ENCODE results near the gene CACUL1. TPM values are rescaled to one million over a fixed set of nuclear protein-coding genes. Genes with fewer than 3 reads are reported as not detected.
A peak's percentile ranks its signal among the peaks of the same experiment; 100 is the strongest.

The CACUL1 gene
- total RNA-seq, 1 experiment from 2014 or later: 38.5 TPM

DNA sequence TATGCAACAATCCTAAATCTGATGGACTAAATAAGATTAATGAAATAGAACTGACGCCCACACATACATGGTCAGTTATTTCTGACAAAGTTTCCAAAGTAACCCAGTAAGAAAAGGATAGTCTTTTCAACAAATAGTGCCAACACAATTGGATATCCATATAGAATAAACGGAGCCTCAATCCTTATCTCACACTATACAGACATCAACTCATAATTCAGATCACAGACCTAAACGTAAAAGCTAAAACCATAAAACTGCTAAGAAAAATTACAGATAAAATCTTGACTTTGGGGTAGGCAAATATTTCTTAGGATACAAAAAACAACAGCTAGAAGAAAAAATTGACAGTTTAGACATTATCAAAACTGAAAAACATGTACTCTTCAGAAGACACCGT lies 8.5 kb downstream of the CACUL1 start:
- peaks cover 4 to 21% (median 5%) of the 10 kb centered on the region in 3 experiments; a peak in 5 of 7 replicates for H3K36me3 Mint-ChIP-seq (ENCODE audit: insufficient read depth in 1 of 3, low read depth in 3 of 3)
- Histone ChIP-seq H3K9me3 (ENCODE audit: control insufficient read depth, low read depth, low read length) (no peaks in the 10 kb centered on the region), H3K9ac (ENCODE audit: extremely low read depth, insufficient read length, low read length) (no peak overlapping the region), H4K20me1 (ENCODE audit: control insufficient read depth, insufficient read depth, insufficient read length) (no peaks in the 10 kb centered on the region), H2BK15ac (ENCODE audit: low read depth, low read length) (no peak overlapping the region), H3K79me2 (ENCODE audit: insufficient read depth, low read length) (peaks cover 49% of the 10 kb centered on the region; the same call in 1 of the 2 replicates), H2AFZ (ENCODE audit: low read length) (no peak overlapping the region), H3K23ac (ENCODE audit: insufficient read length, low read depth, low read length) (no peak overlapping the region), H3K4me1 (ENCODE audit: insufficient read depth, low read length) (no peaks in the 10 kb centered on the region), H3K14ac (ENCODE audit: insufficient read depth, low read length) (no peak overlapping the region), H3K79me1 (ENCODE audit: insufficient read depth, low read depth, low read length, poor library complexity, severe bottlenecking) (peaks cover 3% of the 10 kb centered on the region), H2BK12ac (ENCODE audit: insufficient read length, low read depth, low read length) (no peak overlapping the region), H3T11ph (ENCODE audit: low read length) (no peak overlapping the region), H4K8ac (replicated peaks; ENCODE audit: insufficient read length, low read depth, low read length) (no peak overlapping the region), H3K56ac (ENCODE audit: insufficient read length, low read depth, low read length) (no peak overlapping the region), H3K27ac (ENCODE audit: insufficient read length, low read depth, low read length) (no peak overlapping the region), H2BK5ac (ENCODE audit: insufficient read length, low read length) (no peak overlapping the region), H3K18ac (ENCODE audit: insufficient read length, low read depth, low read length) (no peak overlapping the region), H3K23me2 (ENCODE audit: insufficient read length, low read depth, low read length, poor library complexity, severe bottlenecking) (no peaks in the 10 kb centered on the region), H3K27me3 (ENCODE audit: insufficient read depth, low read length) (no peaks in the 10 kb centered on the region), H4K91ac (ENCODE audit: insufficient read length, low read depth, low read length) (no peak overlapping the region), H3K4me2 (ENCODE audit: insufficient read depth, insufficient read length, low read length) (no peak overlapping the region), H2BK120ac (ENCODE audit: low read depth, low read length, poor library complexity, severe bottlenecking) (no peak overlapping the region), H4K5ac (ENCODE audit: insufficient read length, low read depth, low read length) (no peak overlapping the region), H3K4ac (ENCODE audit: low read depth, low read length) (no peak overlapping the region), H2BK20ac (ENCODE audit: low read depth, low read length, poor library complexity, severe bottlenecking) (no peak overlapping the region), H2AK5ac (ENCODE audit: insufficient read length, low read length) (no peak overlapping the region)
- peak overlapping the region in 1 of 3 experiments; percentile 10; a peak in 1 of 7 replicates for H3K27ac Mint-ChIP-seq
- TF ChIP-seq, protein P1, sequence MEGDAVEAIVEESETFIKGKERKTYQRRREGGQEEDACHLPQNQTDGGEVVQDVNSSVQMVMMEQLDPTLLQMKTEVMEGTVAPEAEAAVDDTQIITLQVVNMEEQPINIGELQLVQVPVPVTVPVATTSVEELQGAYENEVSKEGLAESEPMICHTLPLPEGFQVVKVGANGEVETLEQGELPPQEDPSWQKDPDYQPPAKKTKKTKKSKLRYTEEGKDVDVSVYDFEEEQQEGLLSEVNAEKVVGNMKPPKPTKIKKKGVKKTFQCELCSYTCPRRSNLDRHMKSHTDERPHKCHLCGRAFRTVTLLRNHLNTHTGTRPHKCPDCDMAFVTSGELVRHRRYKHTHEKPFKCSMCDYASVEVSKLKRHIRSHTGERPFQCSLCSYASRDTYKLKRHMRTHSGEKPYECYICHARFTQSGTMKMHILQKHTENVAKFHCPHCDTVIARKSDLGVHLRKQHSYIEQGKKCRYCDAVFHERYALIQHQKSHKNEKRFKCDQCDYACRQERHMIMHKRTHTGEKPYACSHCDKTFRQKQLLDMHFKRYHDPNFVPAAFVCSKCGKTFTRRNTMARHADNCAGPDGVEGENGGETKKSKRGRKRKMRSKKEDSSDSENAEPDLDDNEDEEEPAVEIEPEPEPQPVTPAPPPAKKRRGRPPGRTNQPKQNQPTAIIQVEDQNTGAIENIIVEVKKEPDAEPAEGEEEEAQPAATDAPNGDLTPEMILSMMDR (conservative IDR thresholded peaks at IDR 0.05): no peak
- H3K9me3 Mint-ChIP-seq: no peaks in the 10 kb centered on the region
- H3K4me3 Mint-ChIP-seq: no peak overlapping the region; a peak in 1 of 5 replicates
- DNase-seq: no peak
- WGBS (ENCODE audit: extremely low coverage, insufficient read length, low lambda C conversion rate): no CpG with 5 or more reads among the region's 4 CpGs
- H3K4me1 Mint-ChIP-seq: peaks cover 27 to 33% of the 10 kb centered on the region in 2 experiments
- no peaks in the 10 kb centered on the region for H3K27me3 Mint-ChIP-seq (ENCODE audit: low read depth)

All from H9 (cell line).